Astrocyte (in vitro differentiated cells and primary cell): ENCODE data around the gene FHIT. TPM values are rescaled to one million over a fixed set of nuclear protein-coding genes. Genes with fewer than 3 reads are reported as not detected.

Source experiments
- DNase-seq: peaks from one replicate; pipeline ENCODE4 v3.0.0-alpha.2; 2010; ENCODE audit warnings: low read depth
- FAIRE-seq: peaks from 2 replicates; lab custom pipeline; 2011; peaks lifted over from hg19 to GRCh38; lab: Jason Lieb, UNC
- H2AFZ ChIP-seq: 2 replicates; pipeline ENCODE4 v1.6.0; 2012; ENCODE audit warnings: low read depth, low read length, inconsistent platforms
- H3K27ac ChIP-seq: 2 replicates; pipeline ENCODE4 v1.5.1; 2011; ENCODE audit warnings: low read depth, low read length, inconsistent platforms
- H3K27me3 ChIP-seq: 2 replicates; pipeline ENCODE4 v1.6.0; 2011; ENCODE audit warnings: low read length, inconsistent platforms; ENCODE audit not compliant: insufficient read depth
- H3K36me3 ChIP-seq: 2 replicates; pipeline ENCODE4 v1.5.1; 2011; ENCODE audit warnings: low read length, inconsistent platforms; ENCODE audit not compliant: insufficient read depth
- H3K4me1 ChIP-seq: 2 replicates; pipeline ENCODE4 v1.5.1; 2011; ENCODE audit warnings: low read length, inconsistent platforms; ENCODE audit not compliant: insufficient read depth
- H3K4me2 ChIP-seq: 2 replicates; pipeline ENCODE4 v1.6.0; 2012; ENCODE audit warnings: low read length, inconsistent platforms
- H3K4me3 ChIP-seq: 2 replicates; pipeline ENCODE4 v1.5.1; 2011; ENCODE audit warnings: low read depth, mild to moderate bottlenecking, low read length, inconsistent platforms; ENCODE audit not compliant: insufficient read depth
- H3K79me2 ChIP-seq: 2 replicates; pipeline ENCODE4 v1.6.0; 2012; ENCODE audit warnings: mild to moderate bottlenecking, low read length, inconsistent platforms; ENCODE audit not compliant: insufficient read depth
- H3K9ac ChIP-seq: 2 replicates; pipeline ENCODE4 v1.6.0; 2012; ENCODE audit warnings: mild to moderate bottlenecking, low read length, inconsistent platforms
- H3K9me3 ChIP-seq: 2 replicates; pipeline ENCODE4 v1.5.1; 2012; ENCODE audit warnings: low read depth, mild to moderate bottlenecking, low read length, inconsistent platforms; ENCODE audit not compliant: insufficient read depth
- H4K20me1 ChIP-seq: 2 replicates; pipeline ENCODE4 v1.6.0; 2012; ENCODE audit warnings: low read length, inconsistent platforms; ENCODE audit not compliant: insufficient read depth
- H3K27ac Mint-ChIP-seq: one replicate; pipeline ENCODE4 v1.8.0; 2021; ENCODE audit warnings: mild to moderate bottlenecking, mixed read lengths; ENCODE audit not compliant: unreplicated experiment
- H3K27me3 Mint-ChIP-seq: one replicate; pipeline ENCODE4 v1.8.0; 2021; ENCODE audit warnings: low read depth, mixed read lengths; ENCODE audit not compliant: unreplicated experiment
- H3K36me3 Mint-ChIP-seq: one replicate; pipeline ENCODE4 v1.8.0; 2021; ENCODE audit warnings: low read depth, mixed read lengths; ENCODE audit not compliant: unreplicated experiment
- H3K4me1 Mint-ChIP-seq: one replicate; pipeline ENCODE4 v1.8.0; 2021; ENCODE audit warnings: low read depth, mixed read lengths; ENCODE audit not compliant: unreplicated experiment
- H3K4me3 Mint-ChIP-seq: one replicate; pipeline ENCODE4 v1.8.0; 2021; ENCODE audit warnings: mild to moderate bottlenecking, moderate library complexity, mixed read lengths; ENCODE audit not compliant: unreplicated experiment
- H3K9me3 Mint-ChIP-seq: one replicate; pipeline ENCODE4 v1.8.0; 2021; ENCODE audit warnings: mild to moderate bottlenecking, mixed read lengths; ENCODE audit not compliant: unreplicated experiment
- CTCF ChIP-seq: IDR thresholded peaks from 2 replicates; pipeline ENCODE4 v1.5.1; 2011; ENCODE audit warnings: low read depth, mild to moderate bottlenecking, inconsistent platforms, low read length, moderate library complexity; ENCODE audit not compliant: insufficient read depth
- EZH2 ChIP-seq: IDR thresholded peaks from 2 replicates; pipeline ENCODE4 v1.6.1; 2012; ENCODE audit warnings: mild to moderate bottlenecking, low read length, inconsistent platforms; ENCODE audit not compliant: insufficient read depth
- total RNA-seq: library from RNA; stranded (reverse); gene quantifications from 2 replicates; pipeline ENCODE4 v1.2.1, GENCODE V29; 2021

Gene FHIT
- total RNA-seq, 1 donor from 2014 or later = 6.7 TPM

- Histone ChIP-seq H2AFZ (no peak overlapping the region), H3K4me2 (no peak overlapping the region), H3K9ac (no peak overlapping the region), H3K36me3 (no peaks in the 10 kb centered on the region), H4K20me1 (no peaks in the 10 kb centered on the region), H3K9me3 (no peaks in the 10 kb centered on the region), H3K4me1 (no peaks in the 10 kb centered on the region), H3K79me2 (no peaks in the 10 kb centered on the region), H3K4me3 (no peak overlapping the region), H3K27me3 (peaks cover 4% of the 10 kb centered on the region), H3K27ac (no peak overlapping the region)
- DNase-seq (no peak), FAIRE-seq (no peak)
- TF ChIP-seq EZH2 (no peak), CTCF (no peak)
- H3K27me3 Mint-ChIP-seq = no peaks in the 10 kb centered on the region
- H3K4me3 Mint-ChIP-seq = no peak overlapping the region
- no peak overlapping the region for H3K27ac Mint-ChIP-seq
- H3K36me3 Mint-ChIP-seq = no peaks in the 10 kb centered on the region
- H3K4me1 Mint-ChIP-seq = peaks cover 8% of the 10 kb centered on the region
- no peaks in the 10 kb centered on the region for H3K9me3 Mint-ChIP-seq
These were observed 1253.7 kb downstream of the FHIT start for GRCh38 chr3:59997583-59997982.

- H3K4me3 ChIP-seq = no peak overlapping the region
- TF ChIP-seq CTCF = no peak
- no peaks in the 10 kb centered on the region for H3K79me2 ChIP-seq
- no peak overlapping the region for H3K9ac ChIP-seq
- H2AFZ ChIP-seq = no peak overlapping the region
- Mint-ChIP-seq H3K9me3 (no peaks in the 10 kb centered on the region), H3K4me3 (no peak overlapping the region), H3K4me1 (peaks cover 8% of the 10 kb centered on the region), H3K36me3 (no peaks in the 10 kb centered on the region), H3K27ac (no peak overlapping the region), H3K27me3 (no peaks in the 10 kb centered on the region)
- no peak overlapping the region for H3K4me2 ChIP-seq
- H4K20me1 ChIP-seq = no peaks in the 10 kb centered on the region
- peaks cover 4% of the 10 kb centered on the region for H3K27me3 ChIP-seq
- no peaks in the 10 kb centered on the region for H3K9me3 ChIP-seq
- H3K4me1 ChIP-seq = no peaks in the 10 kb centered on the region
- no peak overlapping the region for H3K27ac ChIP-seq
- FAIRE-seq = no peak
- DNase-seq = no peak
- H3K36me3 ChIP-seq = no peaks in the 10 kb centered on the region
These were observed 1255.2 kb downstream of the FHIT start for GRCh38 chr3:59996056-59996455.

GRCh38 chr3:59995563-59995962, 1255.7 kb downstream of the FHIT start:
- Histone ChIP-seq H3K4me2 (no peak overlapping the region), H2AFZ (no peak overlapping the region)
- no peaks in the 10 kb centered on the region for H3K9me3 Mint-ChIP-seq

More at GRCh38 chr3:59995563-59995962, 1255.7 kb downstream of the FHIT start:
- no peaks in the 10 kb centered on the region for H3K9me3 ChIP-seq
- peaks cover 4% of the 10 kb centered on the region for H3K27me3 ChIP-seq
- H3K36me3 Mint-ChIP-seq = no peaks in the 10 kb centered on the region
- H3K4me3 ChIP-seq = no peak overlapping the region
- H4K20me1 ChIP-seq = no peaks in the 10 kb centered on the region
- H3K79me2 ChIP-seq = no peaks in the 10 kb centered on the region
- H3K36me3 ChIP-seq = no peaks in the 10 kb centered on the region
- no peaks in the 10 kb centered on the region for H3K4me1 ChIP-seq
- FAIRE-seq (no peak), DNase-seq (no peak)
- H3K27ac Mint-ChIP-seq = no peak overlapping the region
- no peak overlapping the region for H3K27ac ChIP-seq
- H3K27me3 Mint-ChIP-seq = no peaks in the 10 kb centered on the region
- peaks cover 8% of the 10 kb centered on the region for H3K4me1 Mint-ChIP-seq
- H3K9ac ChIP-seq = no peak overlapping the region
- no peak overlapping the region for H3K4me3 Mint-ChIP-seq
- TF ChIP-seq CTCF = no peak
- no peak for TF ChIP-seq EZH2
